PC-3 (cell line): ENCODE data around the gene FBF1. TPM values are rescaled to one million over a fixed set of nuclear protein-coding genes. Genes with fewer than 3 reads are reported as not detected.

ENCODE experiments used
- ATAC-seq: fragments of 200-7000 bp; cut with Tn5 transposase; 2 replicates; pipeline ENCODE4 v1.9.1; 2020; ENCODE audit warnings: mild to moderate bottlenecking, moderate library complexity
- BruUV-seq: library from RNA; stranded (reverse); fragments of 400-500 nt; replicated peaks from 2 replicates; lab custom pipeline; 2021; lab: Mats Ljungman, UMichigan
- CTCF ChIA-PET: fragments of 300-600 bp; sonication (Branson Sonifier 250); formaldehyde crosslinking; loops from one replicate; lab custom pipeline; 2022; ENCODE audit warnings: antibody characterized with exemption; lab: Charles Lee
- POLR2A ChIA-PET: fragments of 300-600 bp; sonication (Branson Sonifier 250); formaldehyde crosslinking; loops from one replicate; lab custom pipeline; 2022; ENCODE audit warnings: antibody characterized with exemption; ENCODE audit not compliant: unreplicated experiment; lab: Charles Lee
- DNase-seq: peaks from one replicate; pipeline ENCODE4 v3.0.0-alpha.2; 2015
- H2AFZ ChIP-seq: fragments of 300-600 bp; sonication (generic); 2 replicates; pipeline ENCODE4 v1.6.0; 2016; ENCODE audit warnings: antibody characterized with exemption, low read length
- H3F3A ChIP-seq: fragments of 300-600 bp; sonication (generic); one replicate; pipeline ENCODE4 v1.6.0; 2017; ENCODE audit warnings: antibody characterized with exemption, low read length, control low read depth, mild to moderate bottlenecking; ENCODE audit not compliant: unreplicated experiment
- H3K27ac ChIP-seq: fragments of 300-600 bp; sonication (generic); 2 replicates; pipeline ENCODE4 v1.5.1; 2016; ENCODE audit warnings: mild to moderate bottlenecking, low read length
- H3K27me3 ChIP-seq: fragments of 300-600 bp; sonication (generic); 2 replicates; pipeline ENCODE4 v1.6.1; 2016; ENCODE audit warnings: low read length, mixed read lengths
- H3K36me3 ChIP-seq: fragments of 300-600 bp; sonication (generic); 2 replicates; pipeline ENCODE4 v1.6.1; 2016; ENCODE audit warnings: low read depth, mixed run types, low read length, mixed read lengths
- H3K4me1 ChIP-seq: fragments of 300-600 bp; sonication (generic); 2 replicates; pipeline ENCODE4 v1.5.1; 2016; ENCODE audit warnings: low read length; ENCODE audit not compliant: insufficient read depth
- H3K4me2 ChIP-seq: fragments of 300-600 bp; sonication (generic); 2 replicates; pipeline ENCODE4 v1.6.0; 2016; ENCODE audit warnings: low read length
- H3K4me3 ChIP-seq: fragments of 300-600 bp; sonication (generic); 2 replicates; pipeline ENCODE4 v1.5.1; 2016; ENCODE audit warnings: mild to moderate bottlenecking, low read length, mixed read lengths
- H3K79me2 ChIP-seq: fragments of 300-600 bp; sonication (generic); 2 replicates; pipeline ENCODE4 v1.6.1; 2017; ENCODE audit warnings: low read length, mixed read lengths
- H3K9ac ChIP-seq: fragments of 300-600 bp; sonication (generic); 2 replicates; pipeline ENCODE4 v1.6.0; 2016; ENCODE audit warnings: mild to moderate bottlenecking, low read length
- H3K9me2 ChIP-seq: fragments of 300-600 bp; sonication (generic); replicated peaks from 2 replicates; pipeline ENCODE4 v1.6.1; 2016; ENCODE audit warnings: mixed run types, low read length, mixed read lengths
- H3K9me3 ChIP-seq: fragments of 300-600 bp; sonication (generic); 2 replicates; pipeline ENCODE4 v1.6.1; 2016; ENCODE audit warnings: low read length, mixed read lengths
- H4K20me1 ChIP-seq: fragments of 300-600 bp; sonication (generic); 2 replicates; pipeline ENCODE4 v1.6.1; 2016; ENCODE audit warnings: low read length, mixed read lengths
- EZH2 ChIP-seq: fragments of 300-600 bp; sonication (generic); IDR thresholded peaks from one replicate; pipeline ENCODE4 v1.6.1; 2017; ENCODE audit warnings: antibody characterized with exemption, mild to moderate bottlenecking, low read length; ENCODE audit not compliant: unreplicated experiment
- EZH2phosphoT487 ChIP-seq: fragments of 300-600 bp; sonication (generic); IDR thresholded peaks from 2 replicates; pipeline ENCODE4 v1.6.1; 2018; ENCODE audit warnings: mild to moderate bottlenecking, antibody characterized with exemption, low read length, borderline replicate concordance
- intact Hi-C: fragments of 100-400 bp; cut with micrococcal nuclease; formaldehyde crosslinking; loops from 2 replicates; pipeline ENCODE4 v1.9.0; 2023
- total RNA-seq: library from RNA; depleted of rRNA; stranded (reverse); fragments of >200 nt; gene quantifications from 2 replicates; pipeline ENCODE4 v1.2.3, GENCODE V29; 2014
- TF ChIP-seq, protein P1 (sequence below): fragments of 300-600 bp; sonication (generic); conservative IDR thresholded peaks from 2 replicates; pipeline ENCODE4 v1.5.1; 2017; ENCODE audit warnings: antibody characterized with exemption, low read depth, mild to moderate bottlenecking, low read length

Gene FBF1
- total RNA-seq, 1 experiment from 2014 or later = 39.2 TPM

DNA sequence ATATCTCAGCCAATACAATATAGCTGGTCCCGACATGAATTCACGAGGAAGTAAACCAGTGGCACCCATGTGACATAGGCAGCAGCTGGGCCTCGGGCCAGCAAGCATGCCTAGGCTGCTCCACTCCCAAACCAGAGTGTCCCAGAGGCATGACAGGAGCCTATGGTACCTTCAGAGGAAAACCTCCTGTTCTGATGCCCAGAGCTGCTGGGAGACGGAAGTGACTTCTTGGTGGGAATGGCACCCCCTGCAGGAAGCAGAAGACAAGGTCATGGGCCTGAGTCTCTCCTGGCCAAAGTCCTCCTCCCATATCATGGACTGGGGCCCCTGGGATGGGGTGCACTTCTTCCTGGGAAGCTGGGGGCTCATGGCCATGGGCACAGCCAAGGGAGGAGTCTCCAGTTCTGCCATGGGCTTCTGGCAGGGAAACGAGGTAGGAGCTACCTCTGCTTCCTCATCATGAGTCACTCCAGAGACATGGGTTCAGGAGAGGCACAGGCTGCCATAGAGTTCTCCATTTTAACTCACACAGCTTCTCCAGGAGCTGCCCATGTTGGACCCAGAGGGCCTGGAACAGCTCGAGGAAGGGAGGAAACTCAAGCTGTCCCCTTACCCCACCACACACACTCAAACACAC is 13.4 kb downstream of the FBF1 start:
- intact Hi-C loops = no loop called here
- H3K27ac ChIP-seq = no peak overlapping the region
- no peak overlapping the region for H3K4me2 ChIP-seq
- POLR2A ChIA-PET = no interaction called here
- ATAC-seq = peak; percentile 55
- H3K9me3 ChIP-seq = no peaks in the 10 kb centered on the region
- no peaks in the 10 kb centered on the region for H3F3A ChIP-seq
- H3K9me2 ChIP-seq = no peaks in the 10 kb centered on the region
- no peak overlapping the region for H2AFZ ChIP-seq
- no peak for DNase-seq
- H4K20me1 ChIP-seq = no peaks in the 10 kb centered on the region
- no TSS peak for BruUV-seq
- H3K4me3 ChIP-seq = no peak overlapping the region
- no peaks in the 10 kb centered on the region for H3K36me3 ChIP-seq
- CTCF ChIA-PET = no interaction called here
- H3K79me2 ChIP-seq = no peaks in the 10 kb centered on the region
- H3K9ac ChIP-seq = no peak overlapping the region
- TF ChIP-seq EZH2phosphoT487 (no peak), EZH2 (no peak)
- TF ChIP-seq, protein P1, sequence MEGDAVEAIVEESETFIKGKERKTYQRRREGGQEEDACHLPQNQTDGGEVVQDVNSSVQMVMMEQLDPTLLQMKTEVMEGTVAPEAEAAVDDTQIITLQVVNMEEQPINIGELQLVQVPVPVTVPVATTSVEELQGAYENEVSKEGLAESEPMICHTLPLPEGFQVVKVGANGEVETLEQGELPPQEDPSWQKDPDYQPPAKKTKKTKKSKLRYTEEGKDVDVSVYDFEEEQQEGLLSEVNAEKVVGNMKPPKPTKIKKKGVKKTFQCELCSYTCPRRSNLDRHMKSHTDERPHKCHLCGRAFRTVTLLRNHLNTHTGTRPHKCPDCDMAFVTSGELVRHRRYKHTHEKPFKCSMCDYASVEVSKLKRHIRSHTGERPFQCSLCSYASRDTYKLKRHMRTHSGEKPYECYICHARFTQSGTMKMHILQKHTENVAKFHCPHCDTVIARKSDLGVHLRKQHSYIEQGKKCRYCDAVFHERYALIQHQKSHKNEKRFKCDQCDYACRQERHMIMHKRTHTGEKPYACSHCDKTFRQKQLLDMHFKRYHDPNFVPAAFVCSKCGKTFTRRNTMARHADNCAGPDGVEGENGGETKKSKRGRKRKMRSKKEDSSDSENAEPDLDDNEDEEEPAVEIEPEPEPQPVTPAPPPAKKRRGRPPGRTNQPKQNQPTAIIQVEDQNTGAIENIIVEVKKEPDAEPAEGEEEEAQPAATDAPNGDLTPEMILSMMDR = peak; percentile 50; the same call in 1 of the 2 replicates
- H3K27me3 ChIP-seq = no peaks in the 10 kb centered on the region
- H3K4me1 ChIP-seq = no peaks in the 10 kb centered on the region

DNA sequence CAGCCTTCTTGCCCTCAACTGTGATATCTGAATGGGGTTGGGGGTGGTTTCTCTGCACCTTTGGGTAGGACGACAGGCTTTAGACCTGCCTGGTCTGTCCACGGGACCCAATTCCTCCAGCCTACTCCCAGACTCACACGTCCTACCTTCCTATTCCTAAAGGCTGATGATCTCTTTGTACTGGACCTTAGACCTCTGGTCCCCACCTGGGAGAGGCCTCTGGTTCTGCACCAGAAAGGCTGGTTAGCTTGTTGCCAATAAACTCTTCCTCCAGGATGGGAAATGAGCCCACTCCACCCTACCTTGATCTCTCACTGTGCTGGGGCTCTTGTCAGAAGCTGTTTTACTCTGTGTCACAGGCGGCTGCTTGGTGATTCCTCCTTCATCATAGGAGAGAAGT is 14.4 kb downstream of the FBF1 start:
- BruUV-seq = no TSS peak
- POLR2A ChIA-PET = no interaction called here
- TF ChIP-seq EZH2 (no peak), EZH2phosphoT487 (no peak)
- TF ChIP-seq, protein P1 = no peak

DNA sequence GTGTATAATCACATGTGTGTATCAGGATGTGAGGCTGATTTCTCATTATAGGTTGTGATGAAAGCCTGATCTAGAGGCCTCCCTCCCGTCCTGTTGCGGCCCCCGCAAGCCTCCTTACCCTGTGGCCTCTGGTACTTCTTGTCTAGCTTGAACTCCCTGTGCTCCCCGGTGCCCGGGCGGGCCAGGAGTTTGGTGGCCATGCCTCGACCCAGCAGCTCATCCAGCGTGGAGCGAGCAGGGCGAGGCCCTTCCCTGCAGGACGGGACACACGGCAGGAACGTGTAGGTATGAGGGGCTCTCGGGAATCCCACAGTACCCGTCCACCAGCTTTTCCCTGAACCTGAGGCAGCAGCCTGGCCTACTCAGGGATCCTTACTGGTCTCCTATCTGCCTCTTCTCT is 14.9 kb downstream of the FBF1 start:
- BruUV-seq = no TSS peak
- POLR2A ChIA-PET = no interaction called here
- CTCF ChIA-PET = no interaction called here

More for the DNA sequence above, 14.4 kb downstream of the FBF1 start:
- Histone ChIP-seq H3K4me3 (no peak overlapping the region), H4K20me1 (no peaks in the 10 kb centered on the region), H2AFZ (no peak overlapping the region), H3F3A (no peaks in the 10 kb centered on the region), H3K9me3 (no peaks in the 10 kb centered on the region), H3K27ac (no peak overlapping the region), H3K36me3 (no peaks in the 10 kb centered on the region), H3K9ac (no peak overlapping the region), H3K4me1 (no peaks in the 10 kb centered on the region), H3K9me2 (no peaks in the 10 kb centered on the region), H3K79me2 (no peaks in the 10 kb centered on the region), H3K27me3 (no peaks in the 10 kb centered on the region), H3K4me2 (no peak overlapping the region)
- DNase-seq (no peak), ATAC-seq (no peak)
- CTCF ChIA-PET = no interaction called here
- intact Hi-C loops = no loop called here

More for the DNA sequence above, 14.9 kb downstream of the FBF1 start:
- H2AFZ ChIP-seq = no peak overlapping the region
- no peak overlapping the region for H3K4me2 ChIP-seq
- no peak for DNase-seq
- no peaks in the 10 kb centered on the region for H4K20me1 ChIP-seq
- H3K9me3 ChIP-seq = no peaks in the 10 kb centered on the region
- H3F3A ChIP-seq = no peaks in the 10 kb centered on the region
- H3K79me2 ChIP-seq = no peaks in the 10 kb centered on the region
- H3K36me3 ChIP-seq = no peaks in the 10 kb centered on the region; the same call in 1 of the 2 replicates
- no peak overlapping the region for H3K4me3 ChIP-seq
- no peak overlapping the region for H3K9ac ChIP-seq
- intact Hi-C loops = no loop called here
- H3K4me1 ChIP-seq = no peaks in the 10 kb centered on the region
- H3K9me2 ChIP-seq = no peaks in the 10 kb centered on the region
- no peak for ATAC-seq
- TF ChIP-seq, protein P1 = no peak
- no peak for TF ChIP-seq EZH2
- no peak for TF ChIP-seq EZH2phosphoT487
- no peaks in the 10 kb centered on the region for H3K27me3 ChIP-seq
- H3K27ac ChIP-seq = no peak overlapping the region
